Measurements from ENCODE around the gene KLHDC8A.

- TF ChIP-seq CTCF (IDR thresholded peaks at IDR 0.05; ENCODE audit: low read depth, low read length) (no peak), EZH2phosphoT487 (IDR thresholded peaks at IDR 0.05; ENCODE audit: low read depth) (no peak)
Observed at GRCh38 chr1:205357567-205357966, 845 bp upstream of the KLHDC8A start.
